ENCODE data around the gene CTSE.

- TF ChIP-seq POLR2A (IDR thresholded peaks at IDR 0.05) (no peak), CTCF (IDR thresholded peaks at IDR 0.05) (no peak)
Measured at GRCh38 chr1:206023695-206024094, at the start of gene CTSE.
